DOHH2 (cell line): Measurements from ENCODE around the gene GYPA.

Experiments used
- CTCF ChIP-seq: fragments of 200-600 bp; sonication (generic); IDR thresholded peaks from one replicate; pipeline ENCODE4 v1.5.1; 2014; ENCODE audit warnings: antibody characterized with exemption, mild to moderate bottlenecking, low read depth, low read length; ENCODE audit not compliant: poor library complexity, severe bottlenecking
- EZH2phosphoT487 ChIP-seq: fragments of 200-600 bp; sonication (generic); IDR thresholded peaks from 2 replicates; pipeline ENCODE4 v1.6.1; 2017; ENCODE audit warnings: borderline replicate concordance, mild to moderate bottlenecking, antibody characterized with exemption, low read length, moderate library complexity, mixed read lengths

GRCh38 chr4:144176476-144176875 is 36.0 kb upstream of the GYPA start:
- TF ChIP-seq CTCF (no peak), EZH2phosphoT487 (no peak)
